HEK293T (cell line): ENCODE data around the gene ARPC5L.

ENCODE experiments used
- ARNT ChIP-seq: fragments of 450-650 bp; IDR thresholded peaks from 2 replicates; pipeline ENCODE4 v1.6.1; 2017; ENCODE audit warnings: mild to moderate bottlenecking
- BHLHE40 ChIP-seq: fragments of 450-650 bp; IDR thresholded peaks from 2 replicates; pipeline ENCODE4 v1.6.1; 2016; ENCODE audit warnings: mild to moderate bottlenecking, moderate library complexity, borderline replicate concordance
- CTBP1 ChIP-seq: fragments of 450-650 bp; IDR thresholded peaks from 2 replicates; pipeline ENCODE4 v1.6.1; 2016; ENCODE audit warnings: borderline replicate concordance
- FOXA1 ChIP-seq: fragments of 450-650 bp; IDR thresholded peaks from 2 replicates; pipeline ENCODE4 v1.6.1; 2016; ENCODE audit warnings: mild to moderate bottlenecking
- FOXK2 ChIP-seq: fragments of 450-650 bp; IDR thresholded peaks from 2 replicates; pipeline ENCODE4 v1.6.1; 2016; ENCODE audit warnings: mild to moderate bottlenecking
- FOXM1 ChIP-seq: fragments of 450-650 bp; IDR thresholded peaks from 2 replicates; pipeline ENCODE4 v1.6.1; 2017; ENCODE audit warnings: mild to moderate bottlenecking, borderline replicate concordance
- NFRKB ChIP-seq: fragments of 450-650 bp; IDR thresholded peaks from 2 replicates; pipeline ENCODE4 v1.6.1; 2016; ENCODE audit warnings: mild to moderate bottlenecking, moderate library complexity
- SP1 ChIP-seq: fragments of 450-650 bp; IDR thresholded peaks from 2 replicates; pipeline ENCODE4 v1.6.1; 2017
- SUZ12 ChIP-seq: fragments of 450-650 bp; IDR thresholded peaks from 2 replicates; pipeline ENCODE4 v1.6.1; 2016; ENCODE audit warnings: mild to moderate bottlenecking
- TARDBP ChIP-seq: fragments of 450-650 bp; IDR thresholded peaks from 2 replicates; pipeline ENCODE4 v1.6.1; 2016
- ZNF384 ChIP-seq: fragments of 450-650 bp; IDR thresholded peaks from 2 replicates; pipeline ENCODE4 v1.6.1; 2016

GRCh38 chr9:124873664-124874063 is 11.7 kb downstream of the ARPC5L start:
- TF ChIP-seq FOXA1 = no peak
- TF ChIP-seq TARDBP = no peak
- TF ChIP-seq CTBP1 = no peak
- no peak for TF ChIP-seq BHLHE40
- TF ChIP-seq ARNT = no peak
- no peak for TF ChIP-seq SUZ12
- TF ChIP-seq FOXM1 = no peak
- TF ChIP-seq SP1 = no peak
- TF ChIP-seq FOXK2 = no peak
- no peak for TF ChIP-seq NFRKB
- no peak for TF ChIP-seq ZNF384
